ENCODE data around the gene NATD1. TPM values are rescaled to one million over a fixed set of nuclear protein-coding genes. Genes with fewer than 3 reads are reported as not detected.

NATD1 gene
- polyA plus RNA-seq, 4 donors = 2.4 to 7.5 (median 2.9) TPM

DNA sequence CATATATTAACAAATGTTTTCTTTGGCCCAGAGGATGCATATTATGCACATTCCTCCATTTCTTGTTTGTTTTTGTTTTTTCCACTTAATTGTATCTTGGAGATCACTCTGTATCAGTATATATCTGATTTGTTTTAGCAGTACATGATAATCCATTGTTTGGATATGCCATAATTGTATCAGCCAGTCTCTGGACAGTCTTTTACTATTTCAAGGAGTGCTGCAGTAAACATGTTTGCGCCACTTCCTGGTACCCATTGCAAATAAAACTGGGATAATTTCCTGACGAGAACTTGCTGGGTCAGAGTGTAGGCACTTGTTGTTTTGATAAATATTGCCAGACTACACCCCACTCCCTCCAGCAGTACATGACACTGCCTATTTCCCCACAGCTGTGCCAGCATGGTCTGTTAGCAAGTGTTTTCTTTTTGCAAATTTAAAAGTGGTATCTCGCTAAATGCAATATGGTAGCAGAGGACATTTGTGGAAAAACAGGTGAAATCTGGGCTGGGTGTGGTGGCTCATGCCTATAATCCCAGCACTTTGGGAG, 34.3 kb downstream of the NATD1 start:
- 77 to 81% (median 79%) methylated on average over 3 of the region's 3 CpGs for WGBS, 3 donors
- H3K9me3 ChIP-seq (ENCODE audit: control insufficient read depth in 2 of 2, insufficient read depth in 1 of 2, low read depth in 1 of 2, low read length in 1 of 2) = no peaks in the 10 kb centered on the region
- no peak for FAIRE-seq
- H3K4me1 ChIP-seq (ENCODE audit: control insufficient read depth in 3 of 3, insufficient read depth in 2 of 3, low read depth in 1 of 3, low read length in 2 of 3) = peaks cover 0 to 3% (median 2%) of the 10 kb centered on the region in 3 donors
- H3K27ac ChIP-seq (ENCODE audit: low read depth in 1 of 3, low read length in 2 of 3) = no peak overlapping the region
- H3K36me3 ChIP-seq (ENCODE audit: control insufficient read depth in 3 of 3, insufficient read depth in 2 of 3, low read depth in 1 of 3, low read length in 3 of 3) = peaks cover 0 to 17% (median 2%) of the 10 kb centered on the region in 3 donors
- no peak for DNase-seq
- no peaks in the 10 kb centered on the region for H3K27me3 ChIP-seq (ENCODE audit: control insufficient read depth in 3 of 3, insufficient read depth in 3 of 3, low read length in 3 of 3)
- H3K4me3 ChIP-seq (ENCODE audit: low read depth in 1 of 3, low read length in 3 of 3) = no peak overlapping the region

- Histone ChIP-seq H3K27me3 (ENCODE audit: control insufficient read depth in 3 of 3, insufficient read depth in 3 of 3, low read length in 3 of 3) (no peaks in the 10 kb centered on the region), H3K4me1 (ENCODE audit: control insufficient read depth in 3 of 3, insufficient read depth in 2 of 3, low read depth in 1 of 3, low read length in 2 of 3) (peaks cover 0 to 3% (median 2%) of the 10 kb centered on the region in 3 donors), H3K4me3 (ENCODE audit: low read depth in 1 of 3, low read length in 3 of 3) (no peak overlapping the region), H3K27ac (ENCODE audit: low read depth in 1 of 3, low read length in 2 of 3) (no peak overlapping the region), H3K9me3 (ENCODE audit: control insufficient read depth in 2 of 2, insufficient read depth in 1 of 2, low read depth in 1 of 2, low read length in 1 of 2) (no peaks in the 10 kb centered on the region), H3K36me3 (ENCODE audit: control insufficient read depth in 3 of 3, insufficient read depth in 2 of 3, low read depth in 1 of 3, low read length in 3 of 3) (peaks cover 0 to 17% (median 2%) of the 10 kb centered on the region in 3 donors)
- no peak for DNase-seq
- WGBS, 3 donors = 77 to 87% (median 83%) methylated on average over 3 of the region's 3 CpGs
- FAIRE-seq = no peak
These were observed 35.1 kb downstream of the NATD1 start for GRCh38 chr17:21218101-21218500.

- no peaks in the 10 kb centered on the region for H3K9me3 ChIP-seq (ENCODE audit: control insufficient read depth in 2 of 2, insufficient read depth in 1 of 2, low read depth in 1 of 2, low read length in 1 of 2)
- no peak overlapping the region for H3K27ac ChIP-seq (ENCODE audit: low read depth in 1 of 3, low read length in 2 of 3)
- no peaks in the 10 kb centered on the region for H3K27me3 ChIP-seq (ENCODE audit: control insufficient read depth in 3 of 3, insufficient read depth in 3 of 3, low read length in 3 of 3)
- H3K4me3 ChIP-seq (ENCODE audit: low read depth in 1 of 3, low read length in 3 of 3) = no peak overlapping the region
- peaks cover 0 to 10% (median 2%) of the 10 kb centered on the region in 3 donors for H3K36me3 ChIP-seq (ENCODE audit: control insufficient read depth in 3 of 3, insufficient read depth in 2 of 3, low read depth in 1 of 3, low read length in 3 of 3)
- H3K4me1 ChIP-seq (ENCODE audit: control insufficient read depth in 3 of 3, insufficient read depth in 2 of 3, low read depth in 1 of 3, low read length in 2 of 3) = peaks cover 0 to 9% (median 9%) of the 10 kb centered on the region in 3 donors
- FAIRE-seq (no peak), DNase-seq (no peak)
- WGBS, 3 donors = 68 to 75% (median 70%) methylated on average over 1 of the region's 1 CpG
These were observed 35.9 kb downstream of the NATD1 start for GRCh38 chr17:21217346-21217745.

DNA sequence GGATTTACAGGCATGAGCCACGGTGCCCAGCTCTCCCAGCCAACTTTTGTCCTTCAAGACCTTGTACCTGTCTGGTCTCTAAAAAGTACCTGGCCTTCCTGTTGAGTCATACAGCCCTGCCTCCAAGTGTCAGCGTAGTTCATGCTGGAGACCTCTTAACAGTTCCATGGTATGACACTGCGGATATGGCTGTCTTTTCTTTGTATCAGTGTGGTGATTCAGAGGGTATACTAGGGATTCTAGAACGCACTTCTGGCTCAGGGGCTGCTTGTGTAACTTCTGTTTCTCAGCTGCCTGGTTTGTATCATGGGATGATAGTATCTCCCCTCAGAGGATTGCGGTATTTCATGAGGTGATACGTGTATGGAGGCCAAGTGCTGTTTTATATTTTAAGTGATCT, 37.3 kb downstream of the NATD1 start:
- FAIRE-seq (no peak), DNase-seq (no peak)
- peaks cover 3 to 20% (median 18%) of the 10 kb centered on the region in 3 donors for H3K4me1 ChIP-seq (ENCODE audit: control insufficient read depth in 3 of 3, insufficient read depth in 2 of 3, low read depth in 1 of 3, low read length in 2 of 3)
- H3K9me3 ChIP-seq (ENCODE audit: control insufficient read depth in 2 of 2, insufficient read depth in 1 of 2, low read depth in 1 of 2, low read length in 1 of 2) = no peaks in the 10 kb centered on the region
- no peak overlapping the region for H3K4me3 ChIP-seq (ENCODE audit: low read depth in 1 of 3, low read length in 3 of 3)
- H3K36me3 ChIP-seq (ENCODE audit: control insufficient read depth in 3 of 3, insufficient read depth in 2 of 3, low read depth in 1 of 3, low read length in 3 of 3) = peaks cover 0 to 5% (median 0%) of the 10 kb centered on the region in 3 donors
- H3K27me3 ChIP-seq (ENCODE audit: control insufficient read depth in 3 of 3, insufficient read depth in 3 of 3, low read length in 3 of 3) = no peaks in the 10 kb centered on the region
- no peak overlapping the region for H3K27ac ChIP-seq (ENCODE audit: low read depth in 1 of 3, low read length in 2 of 3)
- WGBS, 3 donors = 86 to 89% (median 89%) methylated on average over 6 of the region's 6 CpGs

GRCh38 chr17:21214777-21215541, 38.3 kb downstream of the NATD1 start:
- FAIRE-seq (no peak), DNase-seq (no peak)
- H3K36me3 ChIP-seq (ENCODE audit: control insufficient read depth in 3 of 3, insufficient read depth in 2 of 3, low read depth in 1 of 3, low read length in 3 of 3) = peaks cover 0 to 14% (median 0%) of the 10 kb centered on the region in 3 donors
- H3K4me3 ChIP-seq (ENCODE audit: low read depth in 1 of 3, low read length in 3 of 3) = peak overlapping the region; percentile 65 to 98 (median 90)
- WGBS, 3 donors = 9 to 24% (median 16%) methylated on average over 23 of the region's 23 CpGs
- no peaks in the 10 kb centered on the region for H3K27me3 ChIP-seq (ENCODE audit: control insufficient read depth in 3 of 3, insufficient read depth in 3 of 3, low read length in 3 of 3)
- peak overlapping the region; percentile 92 to 97 (median 92) for H3K27ac ChIP-seq (ENCODE audit: low read depth in 1 of 3, low read length in 2 of 3)
- H3K9me3 ChIP-seq (ENCODE audit: control insufficient read depth in 2 of 2, insufficient read depth in 1 of 2, low read depth in 1 of 2, low read length in 1 of 2) = no peaks in the 10 kb centered on the region
- H3K4me1 ChIP-seq (ENCODE audit: control insufficient read depth in 3 of 3, insufficient read depth in 2 of 3, low read depth in 1 of 3, low read length in 2 of 3) = peaks cover 3 to 20% (median 20%) of the 10 kb centered on the region in 3 donors

- Histone ChIP-seq H3K27ac (ENCODE audit: low read depth in 1 of 3, low read length in 2 of 3) (peak within 1 kb of the TSS; percentile 92 to 97 (median 92)), H3K4me3 (ENCODE audit: low read depth in 1 of 3, low read length in 3 of 3) (peak within 1 kb of the TSS; percentile 65 to 98 (median 90)), H3K4me1 (ENCODE audit: control insufficient read depth in 3 of 3, insufficient read depth in 2 of 3, low read depth in 1 of 3, low read length in 2 of 3) (peaks cover 3 to 20% (median 20%) of the 10 kb centered on the region in 3 donors), H3K27me3 (ENCODE audit: control insufficient read depth in 3 of 3, insufficient read depth in 3 of 3, low read length in 3 of 3) (no peaks in the 10 kb centered on the region), H3K9me3 (ENCODE audit: control insufficient read depth in 2 of 2, insufficient read depth in 1 of 2, low read depth in 1 of 2, low read length in 1 of 2) (no peaks in the 10 kb centered on the region), H3K36me3 (ENCODE audit: control insufficient read depth in 3 of 3, insufficient read depth in 2 of 3, low read depth in 1 of 3, low read length in 3 of 3) (peaks cover 0 to 21% (median 0%) of the 10 kb centered on the region in 3 donors)
- peak; percentile 94 to 98 for DNase-seq
- no peak for FAIRE-seq
- 0% methylated on average over 63 to 76 of the region's 76 CpGs for WGBS, 3 donors
These were observed 39.0 kb downstream of the NATD1 start, which contains the start of gene TMEM11 for GRCh38 chr17:21214015-21214776. TMEM11 (minus strand) TSS chr17:21214161; CDS start chr17:21214152, 9 bp downstream.

GRCh38 chr17:21213638-21214014, 39.6 kb downstream of the NATD1 start:
- peaks cover 3 to 20% (median 20%) of the 10 kb centered on the region in 3 donors for H3K4me1 ChIP-seq (ENCODE audit: control insufficient read depth in 3 of 3, insufficient read depth in 2 of 3, low read depth in 1 of 3, low read length in 2 of 3)
- no peak for FAIRE-seq
- WGBS, 3 donors = 0 to 1% (median 0%) methylated on average over 32 to 35 of the region's 35 CpGs

More at GRCh38 chr17:21213638-21214014, 39.6 kb downstream of the NATD1 start:
- H3K4me3 ChIP-seq (ENCODE audit: low read depth in 1 of 3, low read length in 3 of 3) = peak overlapping the region; percentile 65 to 98 (median 90)
- peak overlapping the region; percentile 65 to 97 (median 88) for H3K27ac ChIP-seq (ENCODE audit: low read depth in 1 of 3, low read length in 2 of 3)
- H3K36me3 ChIP-seq (ENCODE audit: control insufficient read depth in 3 of 3, insufficient read depth in 2 of 3, low read depth in 1 of 3, low read length in 3 of 3) = peaks cover 0 to 26% (median 0%) of the 10 kb centered on the region in 3 donors
- H3K27me3 ChIP-seq (ENCODE audit: control insufficient read depth in 3 of 3, insufficient read depth in 3 of 3, low read length in 3 of 3) = no peaks in the 10 kb centered on the region
- no peaks in the 10 kb centered on the region for H3K9me3 ChIP-seq (ENCODE audit: control insufficient read depth in 2 of 2, insufficient read depth in 1 of 2, low read depth in 1 of 2, low read length in 1 of 2)
- no peak for DNase-seq
